ENCODE measurements around the gene COL6A5. TPM values are rescaled to one million over a fixed set of nuclear protein-coding genes. Genes with fewer than 3 reads are reported as not detected.

COL6A5 gene
- total and polyA plus RNA-seq, 2 of the 13 experiments (the other 11 are each of a cell fraction or from before 2014, with no cell fraction given): not detected

GRCh38 chr3:130473416-130473815 is 127.9 kb downstream of the COL6A5 start (continued):
- TF ChIP-seq PPARG (CRISPR knock-in tag; conservative IDR thresholded peaks at IDR 0.05) (no peak), ATRX (CRISPR knock-in tag; IDR thresholded peaks at IDR 0.05; ENCODE audit: borderline replicate concordance) (no peak)

- no peaks in the 10 kb centered on the region for H3K36me3 ChIP-seq (replicated peaks in 1 of 2; ENCODE audit: control insufficient read depth in 1 of 2, insufficient read depth in 2 of 2, low read length in 2 of 2)
- 0% methylated on average over 4 of the region's 4 CpGs for WGBS (ENCODE audit: low lambda C conversion rate)
- CTCF ChIA-PET (ENCODE audit: low intra/inter-chr PET ratio, low total read pairs): no interaction called here
Observed at GRCh38 chr3:130480736-130481135, 135.3 kb downstream of the COL6A5 start.

More at GRCh38 chr3:130480736-130481135, 135.3 kb downstream of the COL6A5 start:
- no TSS peak for BruUV-seq (replicated peaks)
- Histone ChIP-seq H3K27ac (ENCODE audit: extremely low read length, insufficient read depth, low read length) (no peak overlapping the region), H3K9me3 (ENCODE audit: low read length) (no peaks in the 10 kb centered on the region), H3K27me3 (ENCODE audit: control insufficient read depth in 1 of 2, insufficient read depth in 2 of 2, low read length in 2 of 2) (no peaks in the 10 kb centered on the region), H4K20me1 (ENCODE audit: insufficient read depth, low read length) (no peaks in the 10 kb centered on the region), H3K79me2 (ENCODE audit: insufficient read depth, low read length) (no peaks in the 10 kb centered on the region), H3K9ac (ENCODE audit: insufficient read depth, low read depth, low read length) (no peak overlapping the region), H3K4me2 (ENCODE audit: low read depth, low read length) (no peak overlapping the region), H3K4me1 (ENCODE audit: insufficient read depth, low read length) (no peaks in the 10 kb centered on the region), H3K4me3 (replicated peaks in 1 of 3; ENCODE audit: insufficient read depth in 1 of 3, low read depth in 2 of 3, low read length in 3 of 3) (no peak overlapping the region), H2AFZ (ENCODE audit: low read length) (no peak overlapping the region)
- POLR2A ChIA-PET: no interaction called here
- intact Hi-C loops (cut with micrococcal nuclease; ENCODE audit: unreplicated experiment) (no loop called here), in situ Hi-C loops (cut with HindIII; ENCODE audit: extremely low pct_ligation_motif_present, low pct_unique_long_range_greater_than_20kb) (no loop called here)
- FAIRE-seq (no peak), DNase-seq (ENCODE audit: low spot score) (no peak), ATAC-seq (no peak)
- TF ChIP-seq CTCF (CRISPR knock-in tag; IDR thresholded peaks at IDR 0.05) (0 out of 2 replicates have a peak, but pooled peaks have one; percentile 11), RARG (CRISPR knock-in tag; IDR thresholded peaks at IDR 0.05; ENCODE audit: low read depth) (no peak), ARNT (IDR thresholded peaks at IDR 0.05) (no peak)
